HG02938 (cell line): Measurements from ENCODE around the gene C20orf96.
A peak's percentile ranks its signal among the peaks of the same experiment; 100 is the strongest.

Experiments used
- ATAC-seq: cut with Tn5 transposase; IDR thresholded peaks from one replicate; pipeline ENCODE4 v1.9.1; 2021; ENCODE audit warnings: mild to moderate bottlenecking, moderate library complexity; ENCODE audit not compliant: unreplicated experiment

The C20orf96 gene

GRCh38 chr20:312866-313265 lies 22.3 kb upstream of the C20orf96 start:
- no peak for ATAC-seq

GRCh38 chr20:312067-312466 lies 21.5 kb upstream of the C20orf96 start:
- no peak for ATAC-seq

- no peak for ATAC-seq
Measured at GRCh38 chr20:311609-312008, 21.1 kb upstream of the C20orf96 start.

GRCh38 chr20:310645-311044 lies 20.1 kb upstream of the C20orf96 start:
- ATAC-seq = no peak

GRCh38 chr20:309841-310644 lies 19.5 kb upstream of the C20orf96 start:
- peak; percentile 96 for ATAC-seq

- no peak for ATAC-seq
Measured at GRCh38 chr20:309306-309840, 18.8 kb upstream of the C20orf96 start.

- ATAC-seq = no peak
Measured at GRCh38 chr20:308427-309038, 18.0 kb upstream of the C20orf96 start.

- no peak for ATAC-seq
Measured at GRCh38 chr20:305745-306144, 15.2 kb upstream of the C20orf96 start.

GRCh38 chr20:301886-302848 lies 11.6 kb upstream of the C20orf96 start:
- ATAC-seq = no peak

GRCh38 chr20:300345-300990 lies 9.9 kb upstream of the C20orf96 start:
- ATAC-seq = no peak

- ATAC-seq = no peak
Measured at GRCh38 chr20:298776-299391, 8.3 kb upstream of the C20orf96 start.

GRCh38 chr20:297925-298775 lies 7.6 kb upstream of the C20orf96 start:
- peak; percentile 20 for ATAC-seq

- peak; percentile 74 for ATAC-seq
Measured at GRCh38 chr20:297098-297924, 6.8 kb upstream of the C20orf96 start, which contains the start of gene ZCCHC3. Gene ZCCHC3, plus strand, starts transcription at chr20:297570. Its CDS starts 17 bp downstream, at chr20:297587.

- ATAC-seq = no peak
Measured at GRCh38 chr20:295804-296203, 5.3 kb upstream of the C20orf96 start.

- ATAC-seq = no peak
Measured at GRCh38 chr20:294602-295001, 4.1 kb upstream of the C20orf96 start.

GRCh38 chr20:289693-290083 lies 862 bp downstream of the C20orf96 start:
- no peak for ATAC-seq

GRCh38 chr20:288956-289692 lies 1.4 kb downstream of the C20orf96 start:
- no peak for ATAC-seq

GRCh38 chr20:286508-286907 lies 4.0 kb downstream of the C20orf96 start:
- no peak for ATAC-seq
